VCaP (cell line): Measurements from ENCODE around the gene GPR162.

ENCODE experiments used
- H3K27ac ChIP-seq: fragments of 450-650 bp; 2 replicates; pipeline ENCODE4 v1.5.1; 2017
- TF ChIP-seq, protein P1 (sequence below): fragments of 450-650 bp; conservative IDR thresholded peaks from 2 replicates; pipeline ENCODE4 v1.5.1; 2017; ENCODE audit warnings: mild to moderate bottlenecking, moderate library complexity

The GPR162 gene

DNA sequence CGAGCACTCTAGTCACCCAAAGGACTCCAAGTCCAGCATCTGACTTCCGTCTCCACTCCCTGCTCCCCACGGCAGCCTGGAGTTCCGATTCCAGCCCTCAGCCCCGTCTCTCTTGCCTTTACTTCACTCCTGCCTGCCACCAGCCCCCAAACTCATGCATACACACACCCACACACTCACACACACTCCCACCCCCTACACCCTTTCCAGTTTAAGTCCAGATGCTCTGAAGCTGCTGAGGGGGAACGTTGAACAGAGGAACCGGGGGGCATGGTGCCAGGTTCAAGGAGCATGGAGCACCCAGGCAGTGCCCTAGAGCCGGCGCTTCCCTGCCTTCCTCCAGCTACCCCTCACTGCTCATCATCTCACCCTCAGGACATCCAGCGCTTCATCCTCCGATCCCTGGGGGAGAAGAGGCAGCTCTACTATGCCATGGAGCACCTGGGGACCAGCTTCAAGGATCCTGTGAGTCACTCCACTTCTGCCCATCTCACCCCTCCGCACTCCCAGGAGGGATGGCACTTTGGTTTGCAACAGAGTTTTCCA, 9.9 kb downstream of the GPR162 start:
- TF ChIP-seq, protein P1, sequence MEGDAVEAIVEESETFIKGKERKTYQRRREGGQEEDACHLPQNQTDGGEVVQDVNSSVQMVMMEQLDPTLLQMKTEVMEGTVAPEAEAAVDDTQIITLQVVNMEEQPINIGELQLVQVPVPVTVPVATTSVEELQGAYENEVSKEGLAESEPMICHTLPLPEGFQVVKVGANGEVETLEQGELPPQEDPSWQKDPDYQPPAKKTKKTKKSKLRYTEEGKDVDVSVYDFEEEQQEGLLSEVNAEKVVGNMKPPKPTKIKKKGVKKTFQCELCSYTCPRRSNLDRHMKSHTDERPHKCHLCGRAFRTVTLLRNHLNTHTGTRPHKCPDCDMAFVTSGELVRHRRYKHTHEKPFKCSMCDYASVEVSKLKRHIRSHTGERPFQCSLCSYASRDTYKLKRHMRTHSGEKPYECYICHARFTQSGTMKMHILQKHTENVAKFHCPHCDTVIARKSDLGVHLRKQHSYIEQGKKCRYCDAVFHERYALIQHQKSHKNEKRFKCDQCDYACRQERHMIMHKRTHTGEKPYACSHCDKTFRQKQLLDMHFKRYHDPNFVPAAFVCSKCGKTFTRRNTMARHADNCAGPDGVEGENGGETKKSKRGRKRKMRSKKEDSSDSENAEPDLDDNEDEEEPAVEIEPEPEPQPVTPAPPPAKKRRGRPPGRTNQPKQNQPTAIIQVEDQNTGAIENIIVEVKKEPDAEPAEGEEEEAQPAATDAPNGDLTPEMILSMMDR = no peak
- no peak overlapping the region for H3K27ac ChIP-seq

DNA sequence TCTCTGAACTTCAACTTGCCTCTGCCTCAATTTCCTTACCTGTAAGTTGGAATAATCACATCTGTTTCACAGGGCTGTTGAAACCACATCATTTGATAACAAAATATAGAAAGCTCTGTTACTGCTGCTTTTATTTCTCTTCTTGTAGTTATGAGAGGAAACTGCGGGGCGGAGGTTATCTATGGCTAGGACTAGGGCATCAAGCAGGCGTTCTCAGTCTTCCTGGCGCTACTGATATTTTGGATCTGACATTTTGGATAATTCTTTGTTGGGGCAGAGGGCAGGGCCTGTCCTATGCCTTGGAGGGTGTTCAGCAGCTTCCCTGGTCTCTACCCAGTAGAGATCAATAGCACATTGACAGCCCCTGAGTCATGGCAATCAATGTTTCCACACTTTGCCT, 10.5 kb downstream of the GPR162 start:
- TF ChIP-seq, protein P1 = no peak
- no peak overlapping the region for H3K27ac ChIP-seq

DNA sequence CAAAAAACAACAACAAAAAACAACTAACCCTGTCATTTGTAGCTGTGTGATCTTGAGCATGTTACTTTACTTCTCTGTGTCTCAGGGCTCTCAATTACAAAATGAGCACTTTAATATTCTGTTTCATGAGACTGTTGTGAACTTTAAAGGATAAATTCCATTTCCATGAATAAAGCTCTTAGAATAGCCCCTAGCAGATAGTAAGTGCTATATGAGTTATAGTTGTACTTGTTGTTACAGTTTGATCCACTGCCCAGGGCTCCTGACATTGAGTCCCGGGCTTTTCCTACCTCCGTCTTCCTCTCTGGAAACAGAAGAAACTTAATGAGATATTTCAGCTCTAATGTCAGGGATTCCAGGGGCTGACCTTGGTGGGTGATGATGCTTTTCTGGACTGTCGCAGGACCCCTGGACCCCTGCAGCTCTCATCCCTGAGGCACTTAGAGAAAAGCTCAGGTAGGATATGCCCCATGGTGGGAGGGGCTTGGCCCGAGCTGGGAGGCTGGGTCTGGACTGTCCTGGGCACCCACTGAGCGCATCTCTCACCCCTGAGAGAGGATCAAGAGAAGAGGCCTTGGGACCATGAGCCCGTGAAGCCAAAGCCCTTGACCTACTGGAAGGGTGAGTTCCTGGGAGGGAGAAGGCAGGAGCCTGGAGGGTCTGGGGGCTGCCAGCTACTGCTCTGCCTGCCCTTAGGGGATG, 11.7 kb downstream of the GPR162 start:
- H3K27ac ChIP-seq = no peak overlapping the region
- TF ChIP-seq, protein P1 = no peak

DNA sequence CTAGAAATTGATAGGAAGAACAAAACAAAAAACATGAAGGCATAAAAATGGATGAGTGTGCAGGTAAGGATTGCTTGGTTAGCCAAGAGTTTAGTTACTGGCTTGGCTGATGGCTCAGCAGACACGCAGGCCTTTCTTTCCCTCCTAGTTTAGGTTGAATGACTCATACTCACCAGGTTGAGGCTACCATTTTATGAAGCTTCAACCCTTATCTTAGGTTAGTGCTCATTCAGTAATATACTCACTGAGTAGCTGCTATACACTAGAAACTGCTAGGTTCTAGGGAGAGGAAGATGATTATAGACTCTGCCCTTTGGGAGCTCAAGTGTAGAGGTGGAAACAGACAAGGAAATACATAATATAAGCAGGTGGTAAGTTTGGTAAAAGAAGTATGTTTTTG, 12.6 kb downstream of the GPR162 start:
- no peak overlapping the region for H3K27ac ChIP-seq

DNA sequence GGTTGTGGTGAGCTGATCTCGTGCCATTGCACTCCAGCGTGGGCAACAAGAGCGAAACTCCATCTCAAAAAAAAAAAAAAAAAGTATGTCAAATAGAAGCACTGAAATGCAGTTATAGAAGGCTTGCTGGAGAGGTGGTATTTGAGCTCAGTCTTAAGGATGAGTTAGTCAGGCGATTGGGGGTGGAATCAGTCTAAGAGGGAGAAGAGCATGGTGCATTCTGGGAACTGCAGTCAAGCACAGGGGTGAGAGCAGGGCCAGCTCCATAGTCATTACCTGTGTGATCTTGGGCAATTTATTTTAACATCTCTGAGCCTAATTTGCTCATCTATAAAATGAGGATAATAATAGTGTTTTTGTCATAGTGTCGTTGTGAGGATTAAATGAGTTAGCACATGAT, 13.3 kb downstream of the GPR162 start:
- TF ChIP-seq, protein P1 = no peak
- no peak overlapping the region for H3K27ac ChIP-seq

More for the DNA sequence above, 12.6 kb downstream of the GPR162 start:
- TF ChIP-seq, protein P1 = no peak

DNA sequence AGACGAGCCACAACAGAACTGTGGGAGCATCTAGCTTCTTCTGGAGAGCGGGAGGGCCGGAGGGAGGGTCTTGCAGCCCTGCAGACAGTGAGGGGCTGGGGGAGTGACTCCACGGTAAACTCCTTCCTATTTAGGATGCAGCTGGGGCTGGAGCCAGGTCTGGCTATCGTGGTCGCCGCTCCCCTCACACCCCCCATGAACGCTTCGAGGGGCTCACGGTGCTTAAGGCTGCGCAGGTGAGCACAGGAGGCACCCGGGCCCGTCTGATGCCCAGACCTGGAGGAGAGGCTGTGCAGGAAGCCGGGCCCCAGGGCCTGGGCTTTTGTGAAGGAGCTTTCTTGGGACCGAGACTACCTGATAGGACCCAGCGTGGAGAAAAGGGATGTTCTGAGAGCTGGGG, 15.2 kb downstream of the GPR162 start:
- H3K27ac ChIP-seq = no peak overlapping the region
- TF ChIP-seq, protein P1 = no peak

DNA sequence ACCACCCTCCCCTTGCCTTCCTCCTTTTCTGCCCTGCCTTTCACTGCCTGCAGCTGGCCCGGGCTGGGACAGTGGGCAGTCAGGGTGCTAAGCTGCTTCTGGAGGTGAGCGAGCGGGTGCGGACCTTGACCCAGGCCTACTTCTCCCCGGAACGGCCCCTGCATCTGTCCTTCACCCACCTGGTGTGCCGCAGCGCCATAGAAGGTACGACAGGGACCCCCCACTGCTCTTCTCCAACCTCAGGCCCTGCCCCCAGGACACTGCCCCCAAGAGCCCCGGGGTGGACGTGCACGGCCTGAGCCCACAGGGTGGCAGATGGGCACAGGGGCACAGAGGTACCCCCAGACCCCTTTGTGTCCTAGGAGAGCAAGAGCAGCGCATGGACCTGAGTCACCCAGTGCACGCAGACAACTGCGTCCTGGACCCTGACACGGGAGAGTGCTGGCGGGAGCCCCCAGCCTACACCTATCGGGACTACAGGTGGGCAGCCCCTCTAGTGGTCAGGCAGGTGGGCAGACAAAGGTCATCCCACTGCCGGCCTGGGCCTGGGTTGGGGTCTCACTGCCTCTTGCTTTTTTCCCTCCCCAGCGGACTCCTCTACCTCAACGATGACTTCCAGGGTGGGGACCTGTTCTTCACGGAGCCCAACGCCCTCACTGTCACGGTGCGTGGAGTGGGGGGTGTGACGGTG, 15.9 kb downstream of the GPR162 start:
- H3K27ac ChIP-seq = no peak overlapping the region
- TF ChIP-seq, protein P1 = no peak
